Esophagus muscularis mucosa (tissue), 4 donors: ENCODE results near the gene STYXL1. TPM values are rescaled to one million over a fixed set of nuclear protein-coding genes. Genes with fewer than 3 reads are reported as not detected.

Experiments
- DNase-seq: peaks from one replicate; pipeline ENCODE4 v3.0.0-alpha.2; 2017; ENCODE audit errors: extremely low spot score
- H3K27ac ChIP-seq, 4 donors: fragments of 200-600 bp; sonication (generic); replicated peaks in 1 of 4; 1 replicate in 3 of 4; 2 replicates in 1 of 4; pipeline ENCODE4 v1.5.1; 2016 to 2019; ENCODE audit warnings: mild to moderate bottlenecking in 1 of 4
- H3K27me3 ChIP-seq, 4 donors: fragments of 200-600 bp; sonication (generic); one replicate each; pipeline versions ENCODE4 v1.5.1 to v1.6.0; 2016 to 2019
- H3K36me3 ChIP-seq, 4 donors: fragments of 200-600 bp; sonication (generic); one replicate each; pipeline ENCODE4 v1.5.1; 2016 to 2019
- H3K4me1 ChIP-seq, 4 donors: fragments of 200-600 bp; sonication (generic); one replicate each; pipeline ENCODE4 v1.5.1; 2016 to 2019
- H3K4me3 ChIP-seq, 4 donors: fragments of 200-600 bp; sonication (generic); 1 replicate in 2 of 4; 2 replicates in 2 of 4; pipeline ENCODE4 v1.5.1; 2016 to 2019; ENCODE audit warnings: mild to moderate bottlenecking in 4 of 4, moderate library complexity in 1 of 4
- H3K9me3 ChIP-seq, 4 donors: fragments of 200-600 bp; sonication (generic); 1 replicate in 3 of 4; 2 replicates in 1 of 4; pipeline ENCODE4 v1.5.1; 2016 to 2019
- EP300 ChIP-seq: sonication (generic); formaldehyde crosslinking; IDR thresholded peaks from one replicate; pipeline ENCODE4 v1.6.1; 2017; ENCODE audit warnings: antibody characterized with exemption
- POLR2A ChIP-seq: fragments of 450-650 bp; IDR thresholded peaks from one replicate; pipeline ENCODE4 v1.6.1; 2017; ENCODE audit warnings: antibody characterized with exemption, moderate library complexity, mild to moderate bottlenecking, low read depth
- POLR2AphosphoS5 ChIP-seq, 2 donors: sonication (generic); formaldehyde crosslinking; IDR thresholded peaks; one replicate each; pipeline ENCODE4 v1.6.1; 2017; ENCODE audit warnings: antibody characterized with exemption in 2 of 2
- WGBS: methylation state at CpG from one replicate; pipeline ENCODE4 v1.1.5; 2018; 5-methylcytosine and 5-hydroxymethylcytosine counted together
- intact Hi-C: fragments of 100-400 bp; cut with DNase I; formaldehyde crosslinking; loops from one replicate; pipeline ENCODE4 v1.15.1; 2023
- total RNA-seq, 4 donors: library from RNA; depleted of rRNA; stranded (reverse); fragments of >200 nt; gene quantifications; one replicate each; pipeline versions ENCODE4 v1.1.0 to v1.2.1, GENCODE V29; 2016
- TF ChIP-seq, protein P1 (sequence below), 3 experiments: fragments of 200-600 bp in 2 of 3; fragments of 450-650 bp in 1 of 3; sonication (generic) in 2 of 3; IDR thresholded peaks; one replicate each; pipeline ENCODE4 v1.5.1; 2017 to 2019; ENCODE audit warnings: antibody characterized with exemption in 3 of 3, mild to moderate bottlenecking in 2 of 3, moderate library complexity in 1 of 3

STYXL1 gene
- total RNA-seq, 4 donors from 2014 or later = 13.9 to 20.0 (median 17.9) TPM

DNA sequence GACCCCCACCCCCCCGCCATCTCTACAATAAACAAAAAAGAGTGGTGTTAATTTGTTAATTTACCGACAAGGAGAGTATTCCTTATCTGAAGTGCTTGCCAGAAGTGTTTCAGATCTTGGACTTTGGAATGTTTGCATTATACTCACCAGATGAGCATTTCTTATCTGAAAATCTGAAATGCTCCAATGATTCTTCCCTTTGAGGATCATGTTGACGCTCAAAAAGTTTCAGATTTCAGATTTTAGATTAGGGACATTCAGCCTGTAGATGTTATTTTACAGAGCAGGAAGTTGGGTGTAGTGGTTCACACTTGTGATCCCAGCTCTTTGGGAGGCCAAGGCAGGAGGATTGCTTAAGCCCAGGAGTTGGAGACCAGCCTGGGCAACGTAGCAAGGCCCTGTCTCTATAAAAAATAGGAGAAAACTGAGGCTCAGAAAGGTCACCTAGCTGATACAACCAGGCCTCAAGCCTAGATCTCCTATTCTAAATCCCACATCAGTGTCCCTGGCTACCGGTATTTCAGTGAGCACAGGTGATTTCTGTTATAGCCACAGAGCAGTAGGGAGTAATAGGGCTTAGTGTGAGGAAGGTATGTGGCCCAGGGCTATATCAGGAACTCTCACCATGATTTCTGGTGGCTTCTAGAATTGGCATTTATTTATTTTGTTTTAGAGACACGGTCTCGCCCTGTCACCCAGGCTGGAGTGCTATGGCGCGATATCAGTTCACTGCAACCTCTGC is 88.8 kb downstream of the STYXL1 start:
- Histone ChIP-seq H3K9me3 (no peaks in the 10 kb centered on the region), H3K36me3 (peaks cover 32 to 69% (median 64%) of the 10 kb centered on the region in 4 donors)
- intact Hi-C loops = no loop called here

DNA sequence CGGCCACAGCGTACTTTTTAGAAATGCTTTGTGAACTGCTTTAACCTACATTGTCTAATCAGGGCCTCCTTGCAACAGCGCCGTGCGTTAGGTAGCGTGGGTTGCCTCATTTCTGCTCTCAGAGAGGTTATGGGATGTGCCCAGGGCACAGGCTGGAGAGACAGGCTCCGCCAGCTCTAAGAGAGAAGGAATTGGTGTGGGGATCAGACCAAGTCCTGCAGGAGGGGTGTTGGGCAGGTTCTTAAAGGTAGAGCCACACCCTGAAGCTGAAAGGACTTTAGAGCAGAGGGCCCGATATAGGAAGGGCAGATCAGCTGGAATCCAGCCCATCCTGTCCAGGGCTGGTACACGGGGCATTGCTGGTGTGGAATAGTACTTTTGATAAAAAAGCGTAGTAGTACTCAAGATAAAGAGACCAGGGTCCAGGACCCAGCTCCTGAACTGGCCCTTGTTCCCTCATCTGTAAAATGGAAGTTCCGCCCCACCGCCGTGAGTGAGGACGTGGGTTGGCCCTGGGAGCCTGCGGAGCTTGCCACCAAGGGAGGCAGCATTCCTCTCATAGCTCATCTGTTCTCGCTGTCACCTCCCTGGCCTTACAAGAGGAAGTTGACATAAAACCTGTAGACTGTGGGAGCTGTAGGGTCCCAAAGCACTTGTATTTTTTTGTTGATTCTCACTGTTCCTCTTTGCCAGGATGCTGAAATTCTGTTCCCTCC is 90.6 kb downstream of the STYXL1 start:
- no peak for TF ChIP-seq POLR2A
- no peak for TF ChIP-seq EP300
- TF ChIP-seq POLR2AphosphoS5 (IDR thresholded peaks at IDR 0.05) = no peak
- TF ChIP-seq, protein P1, sequence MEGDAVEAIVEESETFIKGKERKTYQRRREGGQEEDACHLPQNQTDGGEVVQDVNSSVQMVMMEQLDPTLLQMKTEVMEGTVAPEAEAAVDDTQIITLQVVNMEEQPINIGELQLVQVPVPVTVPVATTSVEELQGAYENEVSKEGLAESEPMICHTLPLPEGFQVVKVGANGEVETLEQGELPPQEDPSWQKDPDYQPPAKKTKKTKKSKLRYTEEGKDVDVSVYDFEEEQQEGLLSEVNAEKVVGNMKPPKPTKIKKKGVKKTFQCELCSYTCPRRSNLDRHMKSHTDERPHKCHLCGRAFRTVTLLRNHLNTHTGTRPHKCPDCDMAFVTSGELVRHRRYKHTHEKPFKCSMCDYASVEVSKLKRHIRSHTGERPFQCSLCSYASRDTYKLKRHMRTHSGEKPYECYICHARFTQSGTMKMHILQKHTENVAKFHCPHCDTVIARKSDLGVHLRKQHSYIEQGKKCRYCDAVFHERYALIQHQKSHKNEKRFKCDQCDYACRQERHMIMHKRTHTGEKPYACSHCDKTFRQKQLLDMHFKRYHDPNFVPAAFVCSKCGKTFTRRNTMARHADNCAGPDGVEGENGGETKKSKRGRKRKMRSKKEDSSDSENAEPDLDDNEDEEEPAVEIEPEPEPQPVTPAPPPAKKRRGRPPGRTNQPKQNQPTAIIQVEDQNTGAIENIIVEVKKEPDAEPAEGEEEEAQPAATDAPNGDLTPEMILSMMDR (IDR thresholded peaks at IDR 0.05) = no peak
- Histone ChIP-seq H3K9me3 (no peaks in the 10 kb centered on the region), H3K27me3 (no peaks in the 10 kb centered on the region), H3K4me1 (peaks cover 2 to 9% (median 4%) of the 10 kb centered on the region in 4 donors), H3K27ac (no peak overlapping the region), H3K36me3 (peaks cover 32 to 74% (median 67%) of the 10 kb centered on the region in 4 donors), H3K4me3 (no peak overlapping the region)
- WGBS = 92% methylated on average over 16 of the region's 16 CpGs
- DNase-seq = no peak
- intact Hi-C loops = no loop called here

More for the DNA sequence above, 88.8 kb downstream of the STYXL1 start:
- 96% methylated on average over 9 of the region's 9 CpGs for WGBS
- no peak for DNase-seq
- TF ChIP-seq POLR2AphosphoS5 (IDR thresholded peaks at IDR 0.05) = no peak
- no peak for TF ChIP-seq POLR2A
- TF ChIP-seq, protein P1 (IDR thresholded peaks at IDR 0.05) = no peak
- no peak for TF ChIP-seq EP300
- Histone ChIP-seq H3K4me1 (peaks cover 4 to 26% (median 21%) of the 10 kb centered on the region in 4 donors), H3K27me3 (no peaks in the 10 kb centered on the region), H3K27ac (no peak overlapping the region), H3K4me3 (no peak overlapping the region)

DNA sequence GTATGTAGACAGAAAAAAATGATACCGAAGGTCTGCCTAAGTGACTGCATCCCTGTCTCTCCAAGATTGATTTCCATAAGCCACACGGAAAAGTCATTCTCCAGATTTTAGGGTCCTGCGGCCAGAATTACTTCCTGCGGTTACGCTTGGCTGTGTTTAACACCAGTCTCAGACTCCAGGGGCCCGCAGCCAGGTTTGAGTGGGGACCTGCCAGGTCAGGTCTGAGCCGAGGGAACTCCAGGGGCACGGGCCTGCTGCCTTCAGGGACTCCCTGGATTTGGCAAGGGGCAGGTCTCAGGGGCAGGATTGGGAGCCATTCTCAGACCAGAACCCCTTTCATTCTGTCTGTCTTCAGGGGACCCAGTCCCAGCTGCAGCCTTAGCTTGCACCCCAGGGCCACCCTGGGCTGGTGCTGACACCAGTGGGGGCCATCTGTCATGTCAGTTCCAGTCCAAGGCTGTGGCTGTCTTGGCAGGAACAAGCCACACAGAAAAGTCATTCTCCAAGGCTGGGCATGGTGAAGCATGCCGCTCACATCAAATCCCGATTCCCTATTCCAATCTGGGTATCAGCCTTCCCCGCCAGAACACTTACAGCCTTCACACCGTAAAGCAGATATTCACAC is 92.4 kb downstream of the STYXL1 start:
- no peak for DNase-seq
- H3K27ac ChIP-seq = no peak overlapping the region
- H3K36me3 ChIP-seq = peaks cover 32 to 69% (median 61%) of the 10 kb centered on the region in 4 donors
- TF ChIP-seq POLR2A (no peak), EP300 (no peak), POLR2AphosphoS5 (IDR thresholded peaks at IDR 0.05) (no peak)
- TF ChIP-seq, protein P1 (IDR thresholded peaks at IDR 0.05) = no peak
- H3K4me1 ChIP-seq = peaks cover 4 to 13% (median 7%) of the 10 kb centered on the region in 4 donors
- intact Hi-C loops = no loop called here
- H3K9me3 ChIP-seq = no peaks in the 10 kb centered on the region
- WGBS = 93% methylated on average over 9 of the region's 12 CpGs
- H3K27me3 ChIP-seq = no peaks in the 10 kb centered on the region
- no peak overlapping the region for H3K4me3 ChIP-seq

DNA sequence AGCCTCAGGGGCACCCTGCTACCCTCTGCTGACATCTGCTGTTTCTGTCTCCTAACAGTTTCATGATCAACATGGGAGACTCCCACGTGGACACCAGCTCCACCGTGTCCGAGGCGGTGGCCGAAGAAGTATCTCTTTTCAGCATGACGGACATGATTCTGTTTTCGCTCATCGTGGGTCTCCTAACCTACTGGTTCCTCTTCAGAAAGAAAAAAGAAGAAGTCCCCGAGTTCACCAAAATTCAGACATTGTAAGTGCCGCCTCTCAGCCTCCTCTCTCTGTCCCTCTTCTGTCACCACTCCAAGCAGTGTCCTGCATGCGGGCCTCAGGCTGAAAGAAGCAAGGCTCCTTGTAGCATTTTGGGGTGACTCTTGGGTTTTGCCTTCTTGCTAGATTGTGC is 93.9 kb downstream of the STYXL1 start:
- WGBS = 81% methylated on average over 11 of the region's 11 CpGs
- Histone ChIP-seq H3K4me1 (peaks cover 4 to 18% (median 10%) of the 10 kb centered on the region in 4 donors), H3K4me3 (no peak overlapping the region), H3K27ac (no peak overlapping the region), H3K27me3 (no peaks in the 10 kb centered on the region), H3K36me3 (peaks cover 32 to 57% (median 51%) of the 10 kb centered on the region in 4 donors), H3K9me3 (no peaks in the 10 kb centered on the region)
- no peak for DNase-seq
- intact Hi-C loops = no loop called here
- TF ChIP-seq EP300 (no peak), POLR2AphosphoS5 (IDR thresholded peaks at IDR 0.05) (no peak), POLR2A (no peak)
- TF ChIP-seq, protein P1 (IDR thresholded peaks at IDR 0.05) = no peak
